CD4-positive, alpha-beta T cell treated with Interleukin-6 for 4 hours (primary cell): ENCODE data around the gene OPN5.

Source experiments
- DNase-seq: peaks from one replicate; pipeline ENCODE4 v3.0.0-alpha.2; 2020; ENCODE audit warnings: mixed read lengths

Gene OPN5

DNA sequence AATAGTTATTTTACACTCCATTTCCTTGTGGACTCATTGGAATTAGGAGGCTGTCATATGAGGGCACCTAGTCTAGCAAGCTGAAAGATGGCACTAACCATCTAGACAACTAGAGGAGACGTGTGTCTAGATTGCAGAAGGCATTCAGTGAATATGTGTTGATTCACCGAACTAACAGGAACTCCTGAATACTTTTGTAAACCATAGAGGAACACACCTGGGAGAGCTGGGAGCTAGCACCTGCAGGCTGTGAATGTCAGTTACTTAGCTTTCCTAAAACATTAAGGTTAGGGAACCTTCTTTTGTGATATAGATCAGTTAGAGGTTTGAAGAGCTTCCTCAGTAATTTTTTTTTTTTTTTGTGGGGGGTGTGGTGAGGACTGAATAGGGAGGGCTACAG is 7.7 kb downstream of the OPN5 start:
- DNase-seq = no peak

DNA sequence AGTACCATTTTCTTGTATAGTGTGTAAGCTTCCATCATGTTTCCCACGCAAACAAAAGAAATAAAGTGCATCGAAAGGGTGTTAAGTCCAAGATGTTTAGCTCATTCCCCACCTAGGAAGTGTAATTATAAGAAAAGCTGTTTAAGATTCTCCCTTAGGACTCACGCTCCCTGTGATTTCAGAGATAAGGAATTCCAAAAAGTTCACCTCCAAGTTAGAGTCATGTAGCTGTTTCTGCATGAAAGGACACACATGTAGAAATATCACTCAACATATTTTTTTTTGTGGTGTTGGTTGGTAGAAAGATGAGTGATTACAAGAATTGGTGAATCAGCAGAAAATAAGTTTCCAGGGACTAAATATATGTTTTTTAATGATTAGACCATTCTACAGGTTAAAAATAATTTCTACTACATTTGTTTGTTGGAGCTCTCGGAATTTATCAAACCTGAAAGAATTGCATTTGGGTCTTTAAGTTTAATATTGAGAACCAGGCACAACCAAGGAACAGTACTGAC is 10.4 kb downstream of the OPN5 start:
- no peak for DNase-seq

DNA sequence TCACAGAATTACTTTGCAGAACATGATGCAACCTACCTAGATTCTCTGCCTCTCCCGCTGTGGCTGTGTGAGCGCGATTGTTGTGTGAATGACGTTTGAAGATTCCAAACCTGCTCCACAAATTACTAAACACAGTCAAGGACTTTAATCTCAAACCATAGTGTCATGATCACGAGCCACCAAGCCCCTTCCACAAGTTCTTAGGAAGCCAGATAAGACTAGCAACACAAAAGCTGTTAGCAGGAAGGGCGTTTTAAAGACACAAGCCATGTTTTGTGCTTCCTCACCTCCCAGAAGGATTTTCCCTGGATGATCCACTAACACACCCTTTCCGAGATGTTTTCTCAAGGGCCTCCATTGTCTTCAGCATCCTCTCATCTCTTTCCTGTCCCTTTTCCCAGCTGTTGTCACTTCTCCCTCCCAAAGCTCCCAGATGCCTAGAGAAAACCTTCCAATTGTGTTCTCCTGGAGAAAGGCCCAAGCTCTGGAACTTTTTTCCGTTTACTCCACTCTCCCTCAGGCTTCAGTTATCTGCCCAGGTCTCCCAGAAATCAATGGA is 12.8 kb downstream of the OPN5 start:
- no peak for DNase-seq

DNA sequence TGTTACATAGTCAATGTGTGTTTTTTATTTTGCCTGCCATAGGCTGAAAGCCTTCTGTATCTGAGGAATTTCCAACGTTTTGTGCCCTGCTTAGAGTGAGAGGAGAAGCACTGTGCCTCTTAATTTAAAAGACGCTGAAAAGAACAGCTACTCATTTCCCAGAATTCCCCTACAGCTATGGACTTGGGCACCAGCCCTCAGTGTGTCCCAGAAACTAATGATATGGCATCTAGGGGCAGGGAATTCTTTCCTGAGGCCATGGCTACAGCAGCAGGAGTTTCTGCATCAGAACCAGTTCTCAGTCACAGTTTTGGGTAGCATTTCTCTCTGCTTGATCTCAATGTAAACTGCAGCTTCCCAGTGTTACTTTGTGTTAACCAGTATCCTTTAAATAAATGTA is 20.2 kb downstream of the OPN5 start:
- no peak for DNase-seq

DNA sequence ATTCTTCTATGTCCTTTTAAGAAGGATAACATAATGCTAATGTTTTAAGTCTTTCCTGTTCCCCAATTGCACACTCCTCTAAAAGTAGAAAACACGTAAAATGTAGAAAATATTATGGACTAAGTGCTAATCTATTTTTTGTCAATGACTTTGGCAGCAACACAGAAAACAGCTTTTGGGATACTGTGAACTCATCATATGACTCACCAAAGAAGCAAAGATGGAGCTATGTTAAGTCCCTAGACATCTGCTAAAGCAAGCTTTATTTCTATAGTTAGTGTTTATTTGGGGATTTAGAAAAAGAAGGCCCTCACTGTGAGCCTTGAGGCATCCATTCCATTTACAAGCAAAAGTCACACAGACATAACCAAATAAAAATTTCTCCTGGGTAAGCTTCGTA is 23.0 kb downstream of the OPN5 start:
- DNase-seq = no peak

DNA sequence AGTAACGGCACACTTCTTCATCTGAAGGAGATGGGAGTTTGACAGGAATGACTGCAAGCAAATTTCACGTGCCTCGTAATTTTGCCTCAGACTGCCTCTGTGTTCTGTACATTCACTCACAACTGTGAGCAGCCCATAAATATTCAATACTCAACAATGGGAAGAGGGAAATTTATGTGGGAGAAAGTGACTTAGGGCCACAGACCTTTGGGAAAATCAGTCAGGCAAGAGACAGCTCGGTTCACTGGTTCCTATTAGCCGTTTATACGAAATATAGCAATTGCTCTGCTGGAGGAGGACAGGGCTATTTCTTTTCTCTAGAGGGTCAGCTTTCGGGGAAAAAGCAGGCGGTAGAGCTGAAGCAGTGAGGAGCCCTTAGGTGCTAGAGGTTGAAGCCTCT is 28.0 kb downstream of the OPN5 start:
- no peak for DNase-seq

DNA sequence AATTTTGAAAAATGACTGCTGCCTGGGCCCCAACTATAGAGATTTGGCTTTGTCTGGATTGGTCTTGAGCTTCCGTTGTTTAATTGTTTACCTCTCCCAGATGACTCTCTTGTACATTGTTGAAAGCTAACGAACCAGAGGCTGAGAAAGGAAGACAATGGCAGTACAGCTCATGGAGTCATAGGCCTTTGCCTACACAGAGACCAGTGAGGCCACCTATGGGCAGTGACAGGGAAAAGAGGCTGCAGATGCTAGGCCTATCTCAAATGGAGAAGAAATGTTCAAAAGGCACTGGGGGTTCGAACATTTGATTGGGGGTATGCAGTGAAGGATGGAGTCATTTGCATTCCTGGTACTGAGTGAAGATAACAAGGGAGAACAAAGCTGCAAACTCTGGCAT is 29.1 kb downstream of the OPN5 start:
- DNase-seq = no peak

DNA sequence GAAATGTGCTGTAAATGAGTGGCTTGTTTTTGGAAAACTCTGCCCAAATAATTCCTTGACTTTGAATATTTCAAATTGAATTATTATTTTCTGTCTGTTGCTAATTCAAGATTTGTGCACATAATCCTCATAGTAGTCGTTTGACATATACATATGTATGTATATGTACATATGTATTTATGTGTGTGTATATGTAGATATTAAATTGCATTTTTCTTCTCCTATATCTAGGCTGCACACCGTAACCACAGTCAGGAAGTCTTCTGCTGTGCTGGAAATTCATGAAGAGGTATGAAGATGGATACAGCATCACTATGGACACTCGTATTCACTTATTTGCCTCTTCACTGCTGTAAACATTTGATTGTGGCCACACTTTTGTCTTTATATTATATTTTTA is 29.6 kb downstream of the OPN5 start:
- DNase-seq = no peak

DNA sequence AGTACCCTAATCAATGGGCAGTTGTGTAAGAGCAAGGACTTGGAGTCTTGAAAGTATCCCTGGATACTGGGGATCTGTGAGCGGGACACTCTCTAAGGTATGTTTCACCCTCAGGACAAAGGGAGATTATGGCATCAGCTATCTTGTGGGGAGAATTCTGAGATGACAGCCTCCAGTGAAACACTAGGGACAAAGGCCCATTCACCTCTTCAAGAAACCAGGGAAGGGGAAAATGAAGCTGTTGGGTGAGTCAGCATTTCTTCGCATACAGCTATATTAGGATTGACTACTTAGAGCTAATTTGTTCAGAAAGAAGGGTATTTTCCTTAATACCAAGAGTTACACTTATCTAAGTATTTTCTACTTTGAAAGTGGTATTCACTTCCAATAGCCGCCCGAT is 35.9 kb downstream of the OPN5 start:
- no peak for DNase-seq

DNA sequence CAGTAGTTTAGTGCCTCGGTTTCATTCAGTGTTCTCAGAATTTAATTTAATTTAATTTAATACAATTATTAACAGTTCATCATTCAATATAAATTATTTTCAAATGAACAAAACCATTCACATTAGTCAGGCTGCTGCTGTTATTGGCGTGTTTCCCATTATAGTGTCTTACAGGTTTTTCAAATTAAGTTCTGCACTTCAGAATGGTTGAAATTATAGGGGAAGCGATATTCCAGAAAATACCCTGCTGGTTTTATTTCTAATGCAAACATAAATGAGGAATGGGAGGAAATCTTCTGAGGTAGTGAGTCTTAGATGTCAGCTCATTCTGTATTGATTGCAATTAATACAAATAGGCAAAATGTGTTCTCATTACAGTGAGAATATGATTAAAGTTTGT is 37.6 kb downstream of the OPN5 start:
- no peak for DNase-seq

DNA sequence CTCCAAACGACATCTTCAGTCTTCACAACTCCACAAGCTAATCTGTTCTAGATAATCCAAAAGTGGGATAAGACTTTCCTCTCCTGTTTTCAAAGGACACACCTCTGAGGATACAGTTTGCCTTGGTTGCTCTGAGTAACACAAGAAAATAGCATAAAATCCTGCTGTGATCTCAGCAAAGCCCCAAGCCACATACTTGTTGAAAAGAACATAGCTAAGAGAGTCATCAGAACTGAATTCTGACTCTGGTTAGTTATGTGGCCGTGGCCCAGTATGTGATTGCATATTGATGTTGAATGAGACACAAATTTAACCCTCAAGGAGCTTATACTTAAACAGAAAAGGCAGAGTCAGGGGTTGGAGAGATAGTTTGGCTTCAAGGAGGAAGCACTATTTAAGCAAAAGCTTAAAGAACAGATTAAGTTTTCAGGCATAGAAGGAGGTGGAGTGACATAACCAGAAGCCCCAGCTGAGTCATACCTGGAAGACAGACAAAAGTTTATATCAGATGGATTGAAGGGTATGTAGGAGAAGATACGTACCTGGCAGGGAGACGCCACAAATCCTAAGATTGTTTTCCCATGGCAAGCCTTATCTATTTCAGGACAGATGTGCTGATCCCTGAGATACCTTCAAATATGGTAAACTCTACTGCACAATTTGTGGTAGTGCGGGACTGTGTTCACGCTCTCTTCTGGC is 41.2 kb downstream of the OPN5 start:
- DNase-seq = no peak

DNA sequence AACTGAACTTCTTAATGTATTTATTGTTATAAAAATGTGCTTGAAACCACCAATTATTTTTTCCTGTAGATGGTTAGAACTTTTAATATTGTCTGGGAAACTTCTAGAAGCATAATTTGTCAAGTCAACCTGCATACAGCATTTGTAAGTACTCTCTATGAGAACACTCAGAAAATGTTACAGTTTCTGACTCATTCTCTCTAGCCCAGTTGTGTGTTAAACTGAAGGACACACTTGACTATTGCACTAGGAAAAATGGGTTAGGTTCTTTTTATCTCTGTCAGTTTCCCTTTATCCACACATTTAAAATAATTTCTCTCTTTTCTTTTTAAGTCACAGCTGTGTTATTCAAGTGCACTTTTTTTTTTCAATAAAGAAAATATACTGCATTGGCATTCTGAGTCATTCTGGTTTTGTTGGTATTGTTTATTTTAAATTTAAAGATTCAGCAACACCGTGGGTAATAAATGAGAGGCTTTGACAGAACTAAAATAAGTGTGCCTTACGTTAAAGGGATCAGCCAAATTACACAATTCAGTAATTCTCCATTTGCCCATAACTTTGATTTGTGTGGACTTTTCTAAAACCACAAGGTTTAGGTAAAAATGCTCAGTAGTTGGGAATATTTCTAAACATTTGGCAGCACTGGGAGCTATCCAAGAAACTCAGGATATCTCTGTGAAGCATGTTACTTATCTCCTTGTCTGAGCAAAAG is 50.7 kb downstream of the OPN5 start:
- DNase-seq = no peak

DNA sequence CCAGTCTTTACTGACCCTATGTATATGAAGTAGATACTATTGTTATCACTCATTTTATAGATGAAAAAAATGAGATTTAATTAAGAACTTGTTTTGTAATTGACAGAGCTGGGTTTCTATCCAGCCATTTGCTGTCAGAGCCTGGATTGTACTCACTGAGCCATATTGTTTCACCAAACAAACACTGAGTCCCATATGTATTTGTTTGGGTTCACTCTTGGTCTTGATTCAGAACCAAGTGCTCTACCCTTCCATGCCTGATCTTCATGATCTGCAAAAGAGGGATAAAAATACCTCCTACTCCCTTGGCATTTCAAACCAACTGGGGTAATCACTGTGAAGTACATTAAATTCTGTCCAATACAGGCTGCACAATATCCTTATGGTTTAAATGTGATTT is 52.4 kb downstream of the OPN5 start:
- no peak for DNase-seq

DNA sequence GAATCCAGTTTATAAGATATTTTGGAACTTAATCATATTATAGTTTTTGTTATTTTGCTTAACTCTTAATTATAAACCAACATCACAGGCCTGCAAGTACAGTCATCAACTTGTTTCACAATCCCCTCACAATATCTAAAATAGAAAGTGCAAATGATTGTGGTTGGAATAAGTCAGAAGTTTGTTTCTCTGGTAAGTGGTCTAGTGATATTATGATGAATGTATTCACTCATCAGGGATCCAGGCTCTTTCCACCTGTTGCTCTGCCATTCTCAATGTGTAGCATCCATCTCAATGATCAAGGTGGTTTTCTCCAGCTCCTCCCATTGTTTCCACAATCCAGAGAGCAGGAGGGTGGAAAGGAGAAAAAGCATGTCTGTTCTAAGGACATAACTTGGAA is 54.2 kb downstream of the OPN5 start:
- no peak for DNase-seq

DNA sequence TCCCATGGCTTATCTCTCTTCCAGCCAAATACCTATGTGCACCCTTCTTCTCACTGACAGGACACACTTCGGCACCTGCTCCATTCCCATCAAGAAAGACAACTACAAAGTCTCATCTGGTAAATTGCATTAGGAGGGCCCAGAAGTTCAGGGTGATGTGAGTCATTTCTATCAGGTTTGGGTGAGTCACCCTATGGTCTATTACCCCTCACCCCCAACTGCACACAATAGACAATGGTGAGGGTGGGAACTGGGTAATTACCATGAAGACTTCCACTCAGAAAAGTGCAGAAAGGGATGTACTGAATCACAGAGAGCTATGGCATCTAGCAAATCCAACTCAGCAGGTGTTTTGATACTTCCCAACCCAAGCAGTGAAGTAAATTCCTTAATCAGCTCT is 54.8 kb downstream of the OPN5 start:
- no peak for DNase-seq

DNA sequence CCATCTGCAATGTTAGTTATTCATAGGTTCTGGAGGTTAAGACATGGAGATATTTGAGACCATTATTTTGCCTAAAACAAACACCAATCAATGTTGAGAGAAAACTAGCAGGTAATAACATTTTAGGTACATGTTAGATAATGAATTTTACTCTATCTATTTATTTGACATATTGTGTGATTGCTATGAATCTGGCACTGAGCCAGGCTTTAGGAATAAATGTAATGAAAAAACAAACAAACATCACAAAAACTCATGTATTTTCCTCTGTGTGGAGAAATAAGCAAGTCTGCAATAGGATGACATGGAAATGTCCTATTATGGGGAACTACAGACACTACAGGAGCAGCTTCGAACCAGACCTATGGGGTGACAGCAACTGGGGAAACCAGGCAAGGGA is 57.8 kb downstream of the OPN5 start:
- DNase-seq = no peak

DNA sequence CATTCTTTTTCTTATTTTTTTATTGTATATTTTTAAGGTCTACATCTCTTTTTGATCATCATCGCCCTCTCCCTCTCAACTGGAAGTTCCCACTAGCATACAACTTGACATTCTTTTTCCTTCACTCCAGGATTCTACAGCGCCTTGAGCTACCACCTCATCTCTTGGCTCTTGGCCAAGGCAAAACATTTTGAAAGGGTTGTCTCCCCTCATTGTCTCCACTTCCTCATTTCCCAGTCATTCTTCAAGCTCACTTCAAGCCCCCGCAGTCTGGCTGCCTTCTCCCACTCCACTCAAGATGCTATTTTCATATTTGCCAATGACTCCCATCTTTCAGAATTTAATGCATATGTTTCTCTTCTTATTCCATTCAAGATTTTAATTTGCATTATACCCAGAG is 63.0 kb downstream of the OPN5 start:
- DNase-seq = no peak

DNA sequence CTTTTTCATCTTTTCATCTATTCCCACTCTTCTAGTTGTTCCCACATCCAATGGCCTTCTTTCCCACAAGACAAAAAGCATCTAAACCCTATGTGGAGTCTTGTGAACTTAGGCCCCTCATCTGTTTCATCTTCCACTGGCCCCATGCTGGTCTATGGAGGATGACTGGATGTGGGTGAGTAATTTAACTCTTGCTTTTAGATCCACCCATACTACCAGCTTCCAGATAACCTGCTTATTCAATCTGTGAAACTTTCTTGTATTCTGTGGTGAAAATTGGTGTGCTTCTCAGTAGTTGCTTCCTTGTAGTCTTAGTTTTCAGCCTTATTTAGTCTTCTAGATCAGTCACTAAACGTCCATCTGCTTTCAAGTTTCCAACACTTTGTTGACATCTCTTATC is 64.9 kb downstream of the OPN5 start:
- DNase-seq = no peak

DNA sequence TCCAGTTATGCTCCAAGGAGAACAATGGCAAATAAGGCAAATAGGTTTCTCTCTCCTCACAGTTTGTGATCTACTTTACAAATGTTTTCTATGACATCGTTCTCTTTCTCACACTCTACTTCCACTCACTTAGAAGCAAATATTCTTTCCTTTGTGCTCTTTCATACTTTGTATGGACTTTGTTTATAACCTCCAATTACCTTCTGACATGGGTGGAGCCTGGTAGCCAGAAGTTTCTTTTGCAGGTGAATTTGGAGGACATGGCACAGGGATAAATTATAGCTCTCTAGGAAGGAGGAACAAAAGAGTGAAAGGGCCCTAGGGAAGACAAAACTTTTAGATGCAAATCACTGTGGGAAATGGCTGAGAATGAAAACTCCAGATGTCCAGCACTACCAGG is 69.3 kb downstream of the OPN5 start:
- no peak for DNase-seq

DNA sequence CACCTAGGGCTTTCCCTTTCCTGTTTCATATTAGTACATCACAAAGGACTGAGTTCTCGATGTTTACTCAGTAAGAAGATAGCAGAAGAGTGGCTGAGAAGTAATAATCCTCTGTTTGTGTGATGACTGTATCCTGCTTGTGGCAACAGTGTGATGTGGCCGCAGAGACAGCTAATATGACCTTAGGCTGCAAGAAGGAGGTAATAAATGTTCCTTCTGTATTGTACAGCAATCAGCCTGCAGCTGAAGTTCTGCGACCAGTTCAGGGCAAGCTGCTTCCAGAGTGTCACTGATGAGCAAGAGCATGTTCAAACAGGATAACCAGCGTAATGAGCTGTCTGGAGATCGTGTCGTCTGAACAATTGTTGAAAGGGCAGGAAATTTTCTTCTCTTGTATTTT is 70.9 kb downstream of the OPN5 start:
- DNase-seq = no peak

DNA sequence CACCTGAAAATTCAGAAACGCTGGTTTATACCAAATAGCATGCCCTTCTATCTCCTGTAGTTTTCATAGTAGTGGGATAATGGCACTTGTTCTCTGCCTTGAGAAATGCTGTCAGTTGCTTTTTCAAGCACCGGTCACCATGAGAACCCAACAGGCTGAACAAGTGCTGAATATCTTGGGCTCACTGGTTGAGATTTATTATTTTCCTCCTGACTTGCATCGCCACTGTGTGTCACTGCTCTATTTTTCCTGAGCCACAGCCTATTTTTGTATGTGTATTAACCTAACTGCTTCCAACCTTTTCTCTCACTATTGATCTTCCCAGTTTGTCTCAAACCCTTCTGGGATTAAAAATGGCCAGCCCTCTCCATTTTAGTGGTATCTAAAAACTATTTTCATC is 71.9 kb downstream of the OPN5 start:
- no peak for DNase-seq

DNA sequence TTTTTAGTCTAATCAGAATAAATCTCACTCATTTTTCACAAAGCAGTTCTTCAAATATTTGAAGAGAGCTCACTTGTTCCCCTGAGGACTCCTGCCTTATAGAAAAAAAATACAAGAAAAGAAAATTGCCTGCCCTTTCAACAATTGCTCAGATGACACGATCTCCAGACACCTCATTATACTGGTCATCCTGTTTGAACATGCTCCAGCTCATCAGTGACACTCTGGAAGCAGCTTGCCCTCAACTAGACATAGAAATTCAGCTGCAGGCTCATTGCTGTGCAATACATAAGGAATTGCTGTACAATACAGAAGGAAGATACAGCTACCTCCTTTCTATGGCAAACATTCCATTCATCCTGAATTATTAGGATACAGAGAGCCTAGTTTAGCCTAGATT is 73.1 kb downstream of the OPN5 start:
- DNase-seq = no peak

DNA sequence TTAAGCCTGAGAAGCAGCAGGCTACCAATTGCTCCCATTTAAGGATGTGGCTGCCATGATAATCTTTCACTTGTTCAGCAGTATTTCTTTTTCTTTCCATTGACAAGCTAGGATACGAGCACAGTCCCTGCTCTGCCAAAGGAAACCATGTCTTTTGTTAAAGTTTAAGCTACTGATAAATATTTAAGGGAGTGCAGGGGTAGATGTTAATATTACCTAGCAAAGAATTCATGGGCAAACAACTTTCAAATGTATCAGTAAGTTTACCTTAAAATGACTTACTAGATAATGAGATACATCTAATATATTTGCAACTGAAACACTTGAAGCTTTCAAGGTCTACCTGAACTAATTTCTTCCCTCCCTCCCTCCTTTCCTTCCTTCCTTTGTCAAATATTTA is 77.3 kb downstream of the OPN5 start:
- DNase-seq = no peak

DNA sequence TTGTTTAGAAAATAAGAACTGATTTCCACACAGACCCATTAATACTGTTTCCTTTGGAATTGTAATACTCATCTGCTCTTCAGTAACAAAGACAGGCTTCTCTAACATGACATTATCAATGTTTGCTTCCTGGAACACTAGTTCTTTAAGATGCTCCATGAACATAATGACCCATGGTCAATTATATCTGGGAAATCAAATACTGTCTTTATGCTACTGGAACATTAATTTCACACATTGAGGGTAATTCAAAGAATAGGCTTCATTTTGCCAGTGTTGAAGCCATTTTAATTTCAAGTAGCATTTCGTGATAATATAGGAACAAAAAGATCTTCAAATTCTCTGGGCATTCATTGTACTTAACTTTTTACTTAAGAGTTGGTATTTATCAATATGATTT is 80.9 kb downstream of the OPN5 start:
- no peak for DNase-seq

DNA sequence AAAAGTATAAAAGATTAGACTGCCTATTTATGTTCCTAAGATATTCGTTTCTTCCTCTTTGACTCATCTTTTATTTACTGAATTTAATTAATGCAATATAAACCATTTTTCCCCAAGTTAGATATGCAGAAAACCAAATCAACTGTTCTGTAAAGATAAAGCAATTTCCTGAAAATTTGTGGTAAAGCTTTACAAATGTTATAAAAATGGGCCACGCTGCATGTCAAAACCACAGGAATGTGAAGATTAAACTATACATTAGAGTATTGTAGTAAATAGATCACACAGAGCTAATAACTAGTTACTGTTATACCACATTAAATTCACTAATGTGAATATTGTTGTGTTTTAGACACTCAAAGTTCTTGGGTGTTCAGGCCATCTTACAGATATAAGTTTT is 83.4 kb downstream of the OPN5 start:
- DNase-seq = no peak
